DOHH2 (cell line): ENCODE measurements around the gene CCDC40.

Experiments used
- EZH2phosphoT487 ChIP-seq: fragments of 200-600 bp; sonication (generic); IDR thresholded peaks from 2 replicates; pipeline ENCODE4 v1.6.1; 2017; ENCODE audit warnings: borderline replicate concordance, mild to moderate bottlenecking, antibody characterized with exemption, low read length, moderate library complexity, mixed read lengths
- TF ChIP-seq, protein P1 (sequence below): fragments of 200-600 bp; sonication (generic); IDR thresholded peaks from one replicate; pipeline ENCODE4 v1.5.1; 2014; ENCODE audit warnings: antibody characterized with exemption, mild to moderate bottlenecking, low read depth, low read length; ENCODE audit not compliant: poor library complexity, severe bottlenecking

GRCh38 chr17:80000981-80001775 is 35.3 kb upstream of the CCDC40 start:
- TF ChIP-seq, protein P1, sequence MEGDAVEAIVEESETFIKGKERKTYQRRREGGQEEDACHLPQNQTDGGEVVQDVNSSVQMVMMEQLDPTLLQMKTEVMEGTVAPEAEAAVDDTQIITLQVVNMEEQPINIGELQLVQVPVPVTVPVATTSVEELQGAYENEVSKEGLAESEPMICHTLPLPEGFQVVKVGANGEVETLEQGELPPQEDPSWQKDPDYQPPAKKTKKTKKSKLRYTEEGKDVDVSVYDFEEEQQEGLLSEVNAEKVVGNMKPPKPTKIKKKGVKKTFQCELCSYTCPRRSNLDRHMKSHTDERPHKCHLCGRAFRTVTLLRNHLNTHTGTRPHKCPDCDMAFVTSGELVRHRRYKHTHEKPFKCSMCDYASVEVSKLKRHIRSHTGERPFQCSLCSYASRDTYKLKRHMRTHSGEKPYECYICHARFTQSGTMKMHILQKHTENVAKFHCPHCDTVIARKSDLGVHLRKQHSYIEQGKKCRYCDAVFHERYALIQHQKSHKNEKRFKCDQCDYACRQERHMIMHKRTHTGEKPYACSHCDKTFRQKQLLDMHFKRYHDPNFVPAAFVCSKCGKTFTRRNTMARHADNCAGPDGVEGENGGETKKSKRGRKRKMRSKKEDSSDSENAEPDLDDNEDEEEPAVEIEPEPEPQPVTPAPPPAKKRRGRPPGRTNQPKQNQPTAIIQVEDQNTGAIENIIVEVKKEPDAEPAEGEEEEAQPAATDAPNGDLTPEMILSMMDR: no peak
- no peak for TF ChIP-seq EZH2phosphoT487
